Activated T-helper 1 cell treated with anti-CD3 and anti-CD28 coated beads, Interleukin-12 subunit alpha, Interleukin-12 subunit beta, Interleukin-2, Interleukin-4 antibody, amounts not matched to agents 30 ng/mL and 10 ng/mL and 1 ng/mL, durations not matched to agents 14 hours and 24 hours and 36 hours (primary cell): ENCODE results near the gene CLCN5. TPM values are rescaled to one million over a fixed set of nuclear protein-coding genes. Genes with fewer than 3 reads are reported as not detected.

Experiments
- DNase-seq: peaks from one replicate; pipeline ENCODE4 v3.0.0; 2021; ENCODE audit warnings: low spot score
- H3K27ac Mint-ChIP-seq: one replicate; pipeline ENCODE4 v1.8.0; 2021; ENCODE audit warnings: mild to moderate bottlenecking, mixed read lengths
- H3K27me3 Mint-ChIP-seq: one replicate; pipeline ENCODE4 v1.8.0; 2022; ENCODE audit warnings: mild to moderate bottlenecking, moderate library complexity, mixed read lengths; ENCODE audit not compliant: insufficient read depth
- H3K36me3 Mint-ChIP-seq: one replicate; pipeline ENCODE4 v1.8.0; 2021; ENCODE audit warnings: low read depth, mixed read lengths
- H3K4me1 Mint-ChIP-seq: one replicate; pipeline ENCODE4 v1.8.0; 2021; ENCODE audit warnings: low read depth, mixed read lengths
- H3K4me3 Mint-ChIP-seq: one replicate; pipeline ENCODE4 v1.8.0; 2021; ENCODE audit warnings: mild to moderate bottlenecking, moderate library complexity, mixed read lengths
- H3K9me3 Mint-ChIP-seq: one replicate; pipeline ENCODE4 v1.8.0; 2021; ENCODE audit warnings: mixed read lengths
- intact Hi-C: fragments of 100-400 bp; cut with micrococcal nuclease; formaldehyde crosslinking; loops from one replicate; pipeline ENCODE4 v1.15.1; 2024
- total RNA-seq: library from RNA; stranded (reverse); gene quantifications from 2 replicates; pipeline ENCODE4 v1.2.3, GENCODE V29; 2022

CLCN5 gene
- total RNA-seq, 1 donor from 2014 or later, result 5.5 TPM

DNA sequence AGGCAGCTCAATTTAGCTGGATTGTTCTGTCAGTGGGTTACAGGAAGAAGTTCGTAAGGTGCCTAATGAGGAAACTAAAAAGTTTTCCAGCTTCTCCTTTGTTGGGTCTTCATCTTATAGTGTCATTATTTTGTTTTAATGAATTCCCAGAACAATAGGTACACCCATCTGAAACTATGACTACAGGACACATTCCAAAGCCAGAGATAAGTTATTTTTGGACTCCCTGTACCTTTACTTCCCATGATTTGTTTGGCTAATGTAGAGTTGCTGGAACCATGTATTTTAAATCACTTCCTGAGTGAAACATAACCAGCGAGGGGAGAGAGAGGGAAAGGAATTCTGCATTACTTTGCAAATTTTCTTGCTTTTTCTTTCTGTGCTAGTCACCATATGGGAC is 114.0 kb downstream of the CLCN5 start:
- Mint-ChIP-seq H3K9me3 (no peaks in the 10 kb centered on the region), H3K27ac (no peak overlapping the region), H3K4me1 (no peaks in the 10 kb centered on the region), H3K36me3 (no peaks in the 10 kb centered on the region), H3K4me3 (no peak overlapping the region), H3K27me3 (no peaks in the 10 kb centered on the region)
- no peak for DNase-seq
- intact Hi-C loops, result no loop called here

DNA sequence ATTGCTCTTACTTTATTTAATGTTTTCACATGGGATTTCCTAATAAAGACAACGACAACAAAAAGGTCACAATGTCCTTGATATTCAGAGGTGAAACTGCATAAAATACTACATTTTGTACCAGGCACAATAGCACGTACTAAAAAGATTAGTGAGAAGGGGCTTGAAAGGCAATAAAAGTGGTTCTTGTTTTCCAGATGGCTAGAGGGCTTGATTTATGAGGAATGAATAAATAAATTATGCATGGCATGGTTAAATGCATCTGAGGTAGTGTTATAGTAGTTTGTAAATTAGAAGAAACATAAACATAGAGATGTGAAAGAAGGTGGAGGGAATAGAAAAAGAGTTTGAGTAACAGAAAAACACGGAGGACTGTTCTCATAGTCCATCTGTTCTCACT is 123.4 kb downstream of the CLCN5 start:
- Mint-ChIP-seq H3K27me3 (no peaks in the 10 kb centered on the region), H3K27ac (no peak overlapping the region), H3K4me3 (no peak overlapping the region), H3K4me1 (no peaks in the 10 kb centered on the region), H3K36me3 (no peaks in the 10 kb centered on the region), H3K9me3 (no peaks in the 10 kb centered on the region)
- no peak for DNase-seq
- intact Hi-C loops, result no loop called here

DNA sequence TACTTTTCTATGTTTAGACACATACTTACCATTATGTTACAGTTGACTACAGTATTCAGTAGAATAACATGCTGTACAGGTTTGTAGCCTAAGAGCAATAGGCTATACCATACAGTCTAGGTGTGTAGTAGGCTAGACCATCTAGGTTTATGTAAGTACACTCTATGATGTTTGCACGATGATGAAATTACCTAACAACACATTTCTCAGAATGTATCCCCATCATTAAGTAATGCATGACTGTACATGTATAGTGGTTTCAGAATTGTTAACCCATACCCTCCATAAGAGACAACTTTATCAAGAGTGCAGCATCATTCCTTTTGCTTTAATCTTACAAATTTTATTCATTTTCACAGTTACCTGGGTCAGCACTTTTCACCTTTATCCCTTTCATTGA is 126.8 kb downstream of the CLCN5 start:
- H3K4me1 Mint-ChIP-seq, result no peaks in the 10 kb centered on the region
- no peaks in the 10 kb centered on the region for H3K36me3 Mint-ChIP-seq
- intact Hi-C loops, result no loop called here
- no peak for DNase-seq
- peaks cover 3% of the 10 kb centered on the region for H3K27me3 Mint-ChIP-seq
- no peaks in the 10 kb centered on the region for H3K9me3 Mint-ChIP-seq
- H3K4me3 Mint-ChIP-seq, result no peak overlapping the region
- no peak overlapping the region for H3K27ac Mint-ChIP-seq

DNA sequence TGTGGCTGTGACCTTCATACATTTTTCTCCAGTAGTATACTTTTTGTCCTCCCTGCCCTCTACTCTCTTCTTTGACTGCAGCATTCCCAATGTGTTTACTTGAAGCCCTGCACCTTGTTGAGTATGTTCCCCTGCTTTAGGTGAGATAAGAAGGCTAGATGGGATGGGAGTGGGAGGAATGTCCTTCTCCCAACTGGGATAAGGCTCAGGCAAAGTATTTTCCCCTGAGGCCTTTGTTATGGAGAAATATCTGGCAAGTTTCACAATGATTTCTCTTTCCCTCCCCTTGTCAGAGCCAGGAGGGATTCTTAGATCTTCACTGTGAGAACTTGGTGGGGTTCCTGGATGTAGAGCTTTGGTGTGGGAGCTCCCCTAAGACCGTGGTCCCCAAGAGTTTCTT is 131.8 kb downstream of the CLCN5 start:
- Mint-ChIP-seq H3K9me3 (no peaks in the 10 kb centered on the region), H3K36me3 (no peaks in the 10 kb centered on the region), H3K4me3 (no peak overlapping the region), H3K27ac (no peak overlapping the region), H3K4me1 (no peaks in the 10 kb centered on the region), H3K27me3 (peaks cover 3% of the 10 kb centered on the region)
- no peak for DNase-seq
- intact Hi-C loops, result no loop called here

DNA sequence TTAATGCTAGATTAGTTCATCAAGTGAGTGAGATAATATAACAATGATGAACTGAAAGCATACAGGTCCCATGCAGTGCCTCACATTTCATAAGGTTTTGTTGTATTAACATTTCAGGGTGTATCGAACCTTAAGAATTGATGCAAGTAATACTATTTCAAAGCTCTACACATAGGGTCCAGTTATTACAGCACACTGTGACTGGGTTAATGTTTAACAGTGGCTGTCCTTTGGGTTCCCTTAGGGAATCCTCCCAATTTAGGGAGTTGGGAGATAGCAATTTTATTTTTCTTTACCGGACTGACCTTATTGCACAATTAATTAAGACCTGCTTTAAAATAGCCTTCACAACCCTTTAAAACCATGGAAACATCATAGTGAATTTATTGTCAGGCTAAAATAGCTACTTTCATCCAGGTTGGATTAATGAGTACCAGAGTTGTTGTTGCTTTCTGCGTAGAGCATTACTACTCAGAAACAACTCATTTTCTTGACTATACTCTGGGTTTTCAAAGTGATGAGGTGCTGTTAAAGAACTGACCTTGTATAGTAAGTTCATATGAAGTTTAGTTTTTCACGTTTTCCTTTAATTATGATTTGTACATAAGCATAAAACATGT is 144.0 kb downstream of the CLCN5 start:
- H3K9me3 Mint-ChIP-seq, result no peaks in the 10 kb centered on the region
- no peak overlapping the region for H3K27ac Mint-ChIP-seq
- no peak for DNase-seq
- no peak overlapping the region for H3K4me3 Mint-ChIP-seq
- H3K27me3 Mint-ChIP-seq, result no peaks in the 10 kb centered on the region
- no peaks in the 10 kb centered on the region for H3K36me3 Mint-ChIP-seq
- intact Hi-C loops, result no loop called here
- H3K4me1 Mint-ChIP-seq, result no peaks in the 10 kb centered on the region

DNA sequence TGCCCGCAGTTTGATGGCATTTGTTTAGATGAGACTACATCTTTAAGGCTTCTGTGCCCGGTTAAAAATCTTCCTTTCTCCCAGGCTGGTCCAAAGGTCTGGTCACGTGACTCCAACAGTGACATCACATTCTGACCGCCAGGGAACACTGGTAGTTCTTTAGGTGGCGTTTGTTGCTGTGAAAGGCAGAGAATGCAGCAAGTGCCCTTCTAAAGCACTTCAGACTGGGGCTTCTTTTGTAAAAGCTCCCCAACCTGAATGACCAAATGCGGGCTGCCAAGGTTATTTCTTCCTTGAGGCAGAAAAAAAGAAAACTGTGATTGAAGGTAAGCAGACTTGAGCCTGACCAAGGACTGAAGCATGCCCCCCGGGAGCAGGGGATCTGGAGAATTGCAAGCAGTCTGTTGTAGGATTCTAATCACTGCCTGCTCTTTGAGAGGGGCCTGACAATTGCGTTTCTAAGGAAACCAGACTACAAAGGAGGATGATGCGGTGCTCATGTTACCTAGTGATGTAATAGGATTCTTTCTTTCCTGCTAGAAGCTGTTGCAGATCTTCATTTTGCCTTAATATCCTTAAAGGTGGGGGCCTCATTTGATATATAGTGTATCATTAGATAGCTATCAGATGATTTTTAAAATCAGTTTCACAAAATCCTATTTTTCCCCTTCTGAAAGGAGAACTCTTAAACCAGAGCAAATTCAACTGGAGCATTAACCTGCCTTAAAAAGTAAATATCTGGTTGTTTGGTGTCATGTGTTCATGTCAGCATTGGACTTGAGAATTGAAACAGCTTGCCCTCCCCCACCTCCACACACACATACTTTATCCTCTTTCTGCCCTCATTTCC is 145.3 kb downstream of the CLCN5 start:
- intact Hi-C loops, result no loop called here
- Mint-ChIP-seq H3K27me3 (no peaks in the 10 kb centered on the region), H3K36me3 (no peaks in the 10 kb centered on the region), H3K4me3 (no peak overlapping the region), H3K27ac (no peak overlapping the region), H3K4me1 (no peaks in the 10 kb centered on the region), H3K9me3 (no peaks in the 10 kb centered on the region)
- DNase-seq, result no peak

DNA sequence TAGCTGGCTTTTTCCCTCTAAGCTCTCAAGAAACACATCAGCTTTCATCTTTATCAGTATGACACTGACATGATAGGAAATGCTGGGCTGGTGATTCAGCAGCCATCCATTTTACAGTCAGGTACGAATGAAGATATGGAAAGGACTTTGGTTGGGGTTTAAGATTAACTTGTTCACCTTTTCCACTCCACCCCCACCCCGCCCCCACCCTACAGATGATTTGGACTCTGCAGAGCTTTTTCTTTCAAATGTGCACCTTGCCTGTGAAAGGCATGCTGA is 145.8 kb downstream of the CLCN5 start:
- no peaks in the 10 kb centered on the region for H3K9me3 Mint-ChIP-seq
- H3K4me3 Mint-ChIP-seq, result no peak overlapping the region
- H3K4me1 Mint-ChIP-seq, result no peaks in the 10 kb centered on the region
- no peaks in the 10 kb centered on the region for H3K36me3 Mint-ChIP-seq
- no peak for DNase-seq
- no peak overlapping the region for H3K27ac Mint-ChIP-seq
- no peaks in the 10 kb centered on the region for H3K27me3 Mint-ChIP-seq
- intact Hi-C loops, result no loop called here

DNA sequence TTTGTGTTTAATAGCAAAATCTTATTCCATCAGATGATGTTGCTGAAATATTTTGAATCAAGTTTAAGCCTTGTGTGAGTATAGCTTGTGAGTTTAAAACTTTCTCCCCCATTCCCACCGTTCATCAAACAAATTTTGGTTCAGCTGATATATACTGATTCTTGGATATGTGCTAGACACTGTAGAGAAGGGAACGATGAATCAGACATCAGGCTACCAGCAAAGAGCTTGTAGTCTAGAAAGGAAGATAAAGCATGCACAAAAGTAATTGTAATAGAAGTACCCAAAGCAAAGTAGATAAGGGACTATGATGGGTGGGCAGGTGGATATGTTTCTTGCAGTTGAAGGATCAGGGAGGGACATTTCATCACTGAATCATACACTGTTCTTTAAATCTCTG is 146.5 kb downstream of the CLCN5 start:
- no peaks in the 10 kb centered on the region for H3K9me3 Mint-ChIP-seq
- H3K4me1 Mint-ChIP-seq, result no peaks in the 10 kb centered on the region
- no peak for DNase-seq
- H3K27ac Mint-ChIP-seq, result no peak overlapping the region
- no peaks in the 10 kb centered on the region for H3K27me3 Mint-ChIP-seq
- no peak overlapping the region for H3K4me3 Mint-ChIP-seq
- intact Hi-C loops, result no loop called here
- H3K36me3 Mint-ChIP-seq, result no peaks in the 10 kb centered on the region

DNA sequence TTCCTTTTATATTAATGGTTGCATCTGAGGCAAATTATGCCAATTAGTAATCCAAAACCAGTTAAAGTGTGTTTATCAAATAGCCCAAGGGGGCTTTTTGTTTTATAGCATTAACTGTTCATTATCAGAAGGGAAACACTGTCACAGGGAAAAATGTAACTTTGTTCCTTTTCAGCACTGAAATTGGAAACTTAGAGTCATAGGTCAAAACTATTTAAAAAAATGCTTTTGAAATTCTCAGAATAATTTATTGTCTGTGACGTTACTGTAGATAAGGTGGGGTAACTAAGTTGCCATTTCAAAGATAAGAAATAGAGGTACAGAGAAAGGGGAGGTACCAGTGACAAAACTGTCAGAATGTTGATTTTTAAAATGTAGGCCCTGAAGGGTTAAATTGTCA is 149.1 kb downstream of the CLCN5 start:
- Mint-ChIP-seq H3K27me3 (no peaks in the 10 kb centered on the region), H3K27ac (no peak overlapping the region), H3K36me3 (no peaks in the 10 kb centered on the region), H3K9me3 (no peaks in the 10 kb centered on the region), H3K4me1 (no peaks in the 10 kb centered on the region), H3K4me3 (no peak overlapping the region)
- DNase-seq, result no peak
- intact Hi-C loops, result no loop called here

DNA sequence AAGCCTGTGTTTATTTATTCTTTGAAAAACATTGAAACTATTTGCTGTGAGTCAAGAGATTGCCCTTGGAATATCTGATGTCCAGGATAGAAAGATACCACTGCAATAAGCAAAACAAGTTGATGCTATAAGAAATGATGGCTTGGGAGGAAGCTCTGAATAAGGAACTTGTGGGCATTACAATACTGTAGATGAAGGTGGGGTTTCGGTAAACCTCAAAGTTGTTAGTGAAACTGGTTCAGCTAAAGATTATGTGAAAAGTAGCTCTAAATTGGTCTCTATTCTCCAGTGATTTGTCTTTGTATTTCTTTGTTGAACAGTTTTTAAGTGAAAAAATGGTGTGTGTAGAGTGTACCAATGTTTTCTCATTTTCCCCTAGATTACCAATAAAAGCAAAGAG is 149.7 kb downstream of the CLCN5 start:
- H3K9me3 Mint-ChIP-seq, result no peaks in the 10 kb centered on the region
- intact Hi-C loops, result no loop called here
- H3K4me1 Mint-ChIP-seq, result no peaks in the 10 kb centered on the region
- H3K4me3 Mint-ChIP-seq, result no peak overlapping the region
- H3K27ac Mint-ChIP-seq, result no peak overlapping the region
- no peaks in the 10 kb centered on the region for H3K27me3 Mint-ChIP-seq
- DNase-seq, result no peak
- peaks cover 2% of the 10 kb centered on the region for H3K36me3 Mint-ChIP-seq

DNA sequence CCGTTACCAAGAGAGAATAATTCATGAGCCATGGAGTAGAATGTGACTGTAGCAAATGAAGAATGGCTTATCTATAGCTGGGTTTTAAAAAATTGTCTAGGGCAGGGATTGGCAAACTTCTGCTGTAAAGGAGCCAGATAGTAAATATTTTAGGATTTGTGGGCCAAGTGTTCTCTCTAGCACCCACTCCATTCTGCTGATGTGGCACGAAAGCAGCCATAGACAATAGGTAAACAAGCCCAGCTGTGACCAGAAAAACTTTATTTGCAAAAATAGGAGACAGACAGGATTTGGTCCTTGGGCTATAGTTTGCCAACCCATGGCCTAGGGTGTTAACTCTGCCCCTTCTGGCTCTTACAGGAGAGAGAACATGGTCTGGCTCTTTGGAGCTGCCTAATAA is 151.2 kb downstream of the CLCN5 start:
- Mint-ChIP-seq H3K9me3 (no peaks in the 10 kb centered on the region), H3K27ac (no peak overlapping the region), H3K27me3 (no peaks in the 10 kb centered on the region), H3K4me1 (no peaks in the 10 kb centered on the region), H3K36me3 (peaks cover 2% of the 10 kb centered on the region), H3K4me3 (no peak overlapping the region)
- intact Hi-C loops, result no loop called here
- no peak for DNase-seq

DNA sequence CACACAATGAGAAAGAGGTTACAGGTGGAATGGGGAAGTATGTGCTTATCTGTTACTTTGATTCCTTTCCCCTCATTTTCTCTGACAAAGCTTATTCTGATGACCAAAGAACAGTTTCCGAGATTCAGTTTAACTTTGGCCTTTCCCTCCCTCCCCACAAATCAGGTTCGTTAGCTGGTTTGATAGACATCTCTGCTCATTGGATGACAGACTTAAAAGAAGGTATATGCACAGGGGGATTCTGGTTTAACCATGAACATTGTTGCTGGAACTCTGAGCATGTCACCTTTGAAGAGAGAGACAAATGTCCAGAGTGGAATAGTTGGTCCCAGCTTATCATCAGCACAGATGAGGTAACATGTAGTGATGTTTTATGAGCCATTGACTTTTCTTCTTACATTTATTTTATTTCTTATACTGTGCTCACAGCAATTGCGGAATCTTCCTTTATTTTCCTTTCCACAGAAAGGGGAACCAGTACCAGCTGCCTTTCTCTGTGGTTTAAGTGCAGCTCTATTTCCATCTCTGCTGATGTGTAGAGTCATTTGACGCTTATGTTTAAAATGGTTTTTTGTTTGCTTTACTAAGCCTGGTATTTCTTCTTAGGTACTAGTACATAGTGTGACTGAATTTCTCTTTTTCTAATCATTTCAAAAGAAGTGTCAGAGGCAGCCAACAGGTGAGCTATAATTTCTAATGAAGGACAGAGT is 153.4 kb downstream of the CLCN5 start:
- no peak for DNase-seq
- Mint-ChIP-seq H3K36me3 (peaks cover 2% of the 10 kb centered on the region), H3K4me3 (no peak overlapping the region), H3K9me3 (no peaks in the 10 kb centered on the region), H3K27me3 (no peaks in the 10 kb centered on the region), H3K27ac (no peak overlapping the region), H3K4me1 (no peaks in the 10 kb centered on the region)
- intact Hi-C loops, result no loop called here

DNA sequence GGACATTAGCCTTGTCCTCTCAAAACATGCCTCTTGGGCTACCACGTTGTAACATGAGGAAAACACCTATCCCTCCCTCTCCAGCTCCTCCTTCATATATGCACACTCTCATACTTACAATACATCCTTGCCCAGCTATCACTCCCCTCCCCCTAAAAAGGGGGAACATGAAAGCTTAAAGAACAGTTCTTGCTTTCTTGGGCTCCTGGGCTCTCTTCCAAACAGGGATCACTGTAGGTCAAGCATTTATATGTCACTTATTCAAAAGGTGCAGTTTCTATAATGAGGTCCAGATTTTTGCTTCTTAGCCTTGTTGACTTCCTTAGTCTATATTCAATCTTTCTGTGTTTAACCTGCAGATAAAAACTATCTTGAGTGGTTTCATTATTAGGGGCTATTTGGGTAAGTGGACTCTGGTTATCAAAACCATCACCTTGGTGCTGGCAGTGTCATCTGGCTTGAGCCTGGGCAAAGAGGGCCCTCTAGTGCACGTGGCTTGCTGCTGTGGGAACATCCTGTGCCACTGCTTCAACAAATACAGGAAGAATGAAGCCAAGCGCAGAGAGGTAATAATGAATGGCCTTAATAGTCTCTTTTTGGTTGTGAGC is 159.0 kb downstream of the CLCN5 start:
- no peaks in the 10 kb centered on the region for H3K27me3 Mint-ChIP-seq
- H3K4me1 Mint-ChIP-seq, result no peaks in the 10 kb centered on the region
- H3K9me3 Mint-ChIP-seq, result no peaks in the 10 kb centered on the region
- peaks cover 2% of the 10 kb centered on the region for H3K36me3 Mint-ChIP-seq
- H3K27ac Mint-ChIP-seq, result no peak overlapping the region
- intact Hi-C loops, result loop anchor here (1.0 kb wide), 1 partner anchor 166 kb away; no protein-coding TSS in a partner anchor
- no peak overlapping the region for H3K4me3 Mint-ChIP-seq
- DNase-seq, result no peak
